GM12878 (cell line): ENCODE data around the gene PDGFC.

ENCODE experiments used
- TAF1 ChIP-seq: IDR thresholded peaks from 2 replicates; pipeline ENCODE4 v1.6.1; 2011; ENCODE audit warnings: mild to moderate bottlenecking, low read depth, low read length, borderline replicate concordance
- TF ChIP-seq, protein P1 (sequence below): IDR thresholded peaks from 2 replicates; pipeline ENCODE4 v1.6.1; 2012; ENCODE audit warnings: low read depth, low read length, improper control_type of control experiment
- TF ChIP-seq, protein P2 (sequence below), 3 experiments: IDR thresholded peaks in 2 of 3; conservative IDR thresholded peaks in 1 of 3; 2 replicates each; pipeline ENCODE4 v1.5.1; 2011; ENCODE audit warnings: low read depth in 3 of 3, low read length in 3 of 3, mild to moderate bottlenecking in 3 of 3, control low read depth in 2 of 3, moderate library complexity in 2 of 3, inconsistent platforms in 1 of 3, mixed read lengths in 1 of 3; ENCODE audit not compliant: control insufficient read depth in 2 of 3, insufficient read depth in 1 of 3; ENCODE audit errors: extremely low read depth in 1 of 3

DNA sequence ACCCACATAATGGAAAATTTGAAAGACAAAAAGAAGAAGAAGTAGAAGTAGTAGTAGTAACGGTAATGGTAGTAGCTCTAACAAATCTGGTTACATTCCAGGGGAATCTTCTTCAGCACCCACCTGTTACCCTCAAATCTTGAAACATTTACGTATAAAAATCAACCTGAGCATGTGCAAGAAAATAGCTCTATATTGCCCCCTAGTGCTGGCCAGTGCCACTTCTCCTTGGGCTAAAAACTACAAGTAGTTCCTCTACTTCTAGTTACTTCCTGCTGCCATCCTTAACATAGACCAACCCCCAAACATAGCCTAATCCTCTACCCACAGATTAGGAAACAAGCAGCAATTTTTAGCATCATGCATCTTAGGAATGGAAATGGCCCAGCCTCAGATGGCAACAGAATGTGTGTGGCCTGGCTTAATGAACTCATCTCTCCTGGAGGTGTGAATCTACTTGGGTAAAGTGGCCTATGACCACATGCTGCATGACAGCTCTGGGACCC is 3.1 kb downstream of the PDGFC start:
- TF ChIP-seq, protein P1, sequence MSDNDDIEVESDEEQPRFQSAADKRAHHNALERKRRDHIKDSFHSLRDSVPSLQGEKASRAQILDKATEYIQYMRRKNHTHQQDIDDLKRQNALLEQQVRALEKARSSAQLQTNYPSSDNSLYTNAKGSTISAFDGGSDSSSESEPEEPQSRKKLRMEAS: no peak
- no peak for TF ChIP-seq TAF1
- TF ChIP-seq, protein P2, sequence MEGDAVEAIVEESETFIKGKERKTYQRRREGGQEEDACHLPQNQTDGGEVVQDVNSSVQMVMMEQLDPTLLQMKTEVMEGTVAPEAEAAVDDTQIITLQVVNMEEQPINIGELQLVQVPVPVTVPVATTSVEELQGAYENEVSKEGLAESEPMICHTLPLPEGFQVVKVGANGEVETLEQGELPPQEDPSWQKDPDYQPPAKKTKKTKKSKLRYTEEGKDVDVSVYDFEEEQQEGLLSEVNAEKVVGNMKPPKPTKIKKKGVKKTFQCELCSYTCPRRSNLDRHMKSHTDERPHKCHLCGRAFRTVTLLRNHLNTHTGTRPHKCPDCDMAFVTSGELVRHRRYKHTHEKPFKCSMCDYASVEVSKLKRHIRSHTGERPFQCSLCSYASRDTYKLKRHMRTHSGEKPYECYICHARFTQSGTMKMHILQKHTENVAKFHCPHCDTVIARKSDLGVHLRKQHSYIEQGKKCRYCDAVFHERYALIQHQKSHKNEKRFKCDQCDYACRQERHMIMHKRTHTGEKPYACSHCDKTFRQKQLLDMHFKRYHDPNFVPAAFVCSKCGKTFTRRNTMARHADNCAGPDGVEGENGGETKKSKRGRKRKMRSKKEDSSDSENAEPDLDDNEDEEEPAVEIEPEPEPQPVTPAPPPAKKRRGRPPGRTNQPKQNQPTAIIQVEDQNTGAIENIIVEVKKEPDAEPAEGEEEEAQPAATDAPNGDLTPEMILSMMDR (IDR thresholded peaks at IDR 0.05 in 2 of 3, conservative IDR thresholded peaks at IDR 0.05 in 1 of 3; ENCODE audit: control insufficient read depth in 2 of 3, extremely low read depth in 1 of 3, insufficient read depth in 1 of 3, low read depth in 3 of 3, low read length in 3 of 3): peak; percentile 73 to 76 (median 74)
